Measurements from ENCODE around the gene CFAP43.
A peak's percentile ranks its signal among the peaks of the same experiment; 100 is the strongest.

GRCh38 chr10:104268713-104269645 lies 36.8 kb upstream of the CFAP43 start, which contains the start of gene GSTO2:
- TF ChIP-seq SP1 (IDR thresholded peaks at IDR 0.05) (peak; percentile 83), RAD21 (IDR thresholded peaks at IDR 0.05) (peak in 1 of 2 donors; percentile 4), FOXA1 (IDR thresholded peaks at IDR 0.05) (no peak)
- TF ChIP-seq, protein P1, sequence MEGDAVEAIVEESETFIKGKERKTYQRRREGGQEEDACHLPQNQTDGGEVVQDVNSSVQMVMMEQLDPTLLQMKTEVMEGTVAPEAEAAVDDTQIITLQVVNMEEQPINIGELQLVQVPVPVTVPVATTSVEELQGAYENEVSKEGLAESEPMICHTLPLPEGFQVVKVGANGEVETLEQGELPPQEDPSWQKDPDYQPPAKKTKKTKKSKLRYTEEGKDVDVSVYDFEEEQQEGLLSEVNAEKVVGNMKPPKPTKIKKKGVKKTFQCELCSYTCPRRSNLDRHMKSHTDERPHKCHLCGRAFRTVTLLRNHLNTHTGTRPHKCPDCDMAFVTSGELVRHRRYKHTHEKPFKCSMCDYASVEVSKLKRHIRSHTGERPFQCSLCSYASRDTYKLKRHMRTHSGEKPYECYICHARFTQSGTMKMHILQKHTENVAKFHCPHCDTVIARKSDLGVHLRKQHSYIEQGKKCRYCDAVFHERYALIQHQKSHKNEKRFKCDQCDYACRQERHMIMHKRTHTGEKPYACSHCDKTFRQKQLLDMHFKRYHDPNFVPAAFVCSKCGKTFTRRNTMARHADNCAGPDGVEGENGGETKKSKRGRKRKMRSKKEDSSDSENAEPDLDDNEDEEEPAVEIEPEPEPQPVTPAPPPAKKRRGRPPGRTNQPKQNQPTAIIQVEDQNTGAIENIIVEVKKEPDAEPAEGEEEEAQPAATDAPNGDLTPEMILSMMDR (IDR thresholded peaks at IDR 0.05; ENCODE audit: low read depth, low read length, missing input control) = no peak

All from liver (tissue), 3 donors.